ENCODE data around the gene GNAO1. TPM values are rescaled to one million over a fixed set of nuclear protein-coding genes. Genes with fewer than 3 reads are reported as not detected.

Gene GNAO1
- total RNA-seq, 1 experiment from 2014 or later, result not detected

DNA sequence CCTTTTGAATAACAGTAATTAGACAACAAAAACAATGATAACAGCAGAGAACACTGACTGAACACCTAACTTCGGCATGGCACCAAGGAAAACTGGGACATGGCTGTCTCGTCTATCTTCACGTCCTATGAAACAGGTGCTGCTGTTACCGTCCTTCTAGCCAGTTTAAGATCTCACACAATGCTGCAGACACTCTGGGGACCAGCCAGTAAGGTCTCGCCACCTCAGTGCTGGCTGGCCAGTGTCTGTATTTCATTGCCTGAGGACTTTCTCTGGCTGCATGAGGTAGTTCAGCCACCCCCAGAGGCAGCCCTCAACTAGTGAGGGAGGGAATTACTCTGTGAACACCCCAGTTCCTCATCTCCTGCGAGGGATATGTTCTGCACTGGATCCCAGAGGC lies 176.5 kb downstream of the GNAO1 start:
- DNase-seq (ENCODE audit: low spot score), result no peak
- intact Hi-C loops (cut with micrococcal nuclease; ENCODE audit: unreplicated experiment), result no loop called here
- Histone ChIP-seq H3K9me3 (ENCODE audit: low read depth, low read length, poor library complexity, severe bottlenecking) (no peaks in the 10 kb centered on the region), H3K27me3 (replicated peaks; ENCODE audit: insufficient read depth, low read depth, low read length, poor library complexity) (no peaks in the 10 kb centered on the region), H3K36me3 (ENCODE audit: insufficient read depth, low read length, poor library complexity, severe bottlenecking) (peaks cover 4% of the 10 kb centered on the region), H3K4me1 (ENCODE audit: insufficient read depth, low read length, poor library complexity, severe bottlenecking) (no peaks in the 10 kb centered on the region), H3K27ac (ENCODE audit: low read depth, low read length, poor library complexity, severe bottlenecking) (no peak overlapping the region), H3K4me3 (ENCODE audit: low read depth, low read length, poor library complexity, severe bottlenecking) (no peak overlapping the region)
- TF ChIP-seq, protein P1, sequence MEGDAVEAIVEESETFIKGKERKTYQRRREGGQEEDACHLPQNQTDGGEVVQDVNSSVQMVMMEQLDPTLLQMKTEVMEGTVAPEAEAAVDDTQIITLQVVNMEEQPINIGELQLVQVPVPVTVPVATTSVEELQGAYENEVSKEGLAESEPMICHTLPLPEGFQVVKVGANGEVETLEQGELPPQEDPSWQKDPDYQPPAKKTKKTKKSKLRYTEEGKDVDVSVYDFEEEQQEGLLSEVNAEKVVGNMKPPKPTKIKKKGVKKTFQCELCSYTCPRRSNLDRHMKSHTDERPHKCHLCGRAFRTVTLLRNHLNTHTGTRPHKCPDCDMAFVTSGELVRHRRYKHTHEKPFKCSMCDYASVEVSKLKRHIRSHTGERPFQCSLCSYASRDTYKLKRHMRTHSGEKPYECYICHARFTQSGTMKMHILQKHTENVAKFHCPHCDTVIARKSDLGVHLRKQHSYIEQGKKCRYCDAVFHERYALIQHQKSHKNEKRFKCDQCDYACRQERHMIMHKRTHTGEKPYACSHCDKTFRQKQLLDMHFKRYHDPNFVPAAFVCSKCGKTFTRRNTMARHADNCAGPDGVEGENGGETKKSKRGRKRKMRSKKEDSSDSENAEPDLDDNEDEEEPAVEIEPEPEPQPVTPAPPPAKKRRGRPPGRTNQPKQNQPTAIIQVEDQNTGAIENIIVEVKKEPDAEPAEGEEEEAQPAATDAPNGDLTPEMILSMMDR (conservative IDR thresholded peaks at IDR 0.05; ENCODE audit: low read depth, low read length), result no peak
- TF ChIP-seq EZH2 (IDR thresholded peaks at IDR 0.05; ENCODE audit: borderline replicate concordance, low read depth, low read length, poor library complexity, severe bottlenecking), result no peak
- BruUV-seq (replicated peaks), result no TSS peak
- POLR2A ChIA-PET (ENCODE audit: low non-redundant PET), result no interaction called here
- CTCF ChIA-PET, result no interaction called here

DNA sequence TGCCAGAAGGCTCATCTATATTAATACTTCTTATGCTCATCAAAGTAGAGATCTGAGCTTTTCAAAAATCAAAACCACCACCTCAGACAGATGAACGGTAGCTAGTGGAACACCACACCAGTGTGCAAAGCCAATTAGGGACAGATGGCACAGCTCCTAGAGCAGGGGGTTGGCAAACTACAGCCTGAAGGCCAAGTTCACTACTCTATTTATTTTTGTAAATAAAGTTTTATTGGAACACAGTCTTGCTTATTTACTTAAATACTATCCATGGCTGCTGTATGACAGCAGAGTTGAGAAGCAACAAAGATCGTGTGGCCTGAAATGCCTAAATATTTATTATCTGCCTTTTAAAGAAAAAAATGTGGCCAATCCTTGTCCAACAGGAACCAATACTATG lies 177.3 kb downstream of the GNAO1 start:
- POLR2A ChIA-PET (ENCODE audit: low non-redundant PET), result no interaction called here
- intact Hi-C loops (cut with micrococcal nuclease; ENCODE audit: unreplicated experiment), result no loop called here
- DNase-seq (ENCODE audit: low spot score), result no peak

DNA sequence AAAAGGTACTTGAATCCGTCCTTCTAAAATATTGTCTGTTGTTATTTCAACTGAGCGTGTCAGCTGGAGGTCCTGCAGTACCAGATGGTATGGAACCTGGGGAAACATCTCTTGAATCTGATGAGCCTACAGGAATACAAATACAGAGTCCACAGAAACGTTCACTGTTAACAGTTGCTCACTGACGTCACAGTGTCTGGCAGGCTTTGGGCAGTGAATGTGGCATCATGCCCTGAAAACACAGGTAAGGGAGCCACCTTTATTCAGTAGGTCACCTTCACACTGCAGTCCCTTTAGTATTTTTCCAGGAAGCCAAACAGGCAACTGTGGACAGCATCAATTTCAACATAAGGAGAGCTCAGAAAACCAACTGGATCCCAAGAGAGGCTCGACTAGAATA lies 177.9 kb downstream of the GNAO1 start:
- DNase-seq (ENCODE audit: low spot score), result no peak
- TF ChIP-seq EZH2 (IDR thresholded peaks at IDR 0.05; ENCODE audit: borderline replicate concordance, low read depth, low read length, poor library complexity, severe bottlenecking), result no peak
- TF ChIP-seq, protein P1 (conservative IDR thresholded peaks at IDR 0.05; ENCODE audit: low read depth, low read length), result no peak
- H3K9me3 ChIP-seq (ENCODE audit: low read depth, low read length, poor library complexity, severe bottlenecking), result no peaks in the 10 kb centered on the region
- BruUV-seq (replicated peaks), result no TSS peak
- H3K4me3 ChIP-seq (ENCODE audit: low read depth, low read length, poor library complexity, severe bottlenecking), result no peak overlapping the region
- no peaks in the 10 kb centered on the region for H3K27me3 ChIP-seq (replicated peaks; ENCODE audit: insufficient read depth, low read depth, low read length, poor library complexity)
- POLR2A ChIA-PET (ENCODE audit: low non-redundant PET), result no interaction called here
- intact Hi-C loops (cut with micrococcal nuclease; ENCODE audit: unreplicated experiment), result no loop called here
- H3K27ac ChIP-seq (ENCODE audit: low read depth, low read length, poor library complexity, severe bottlenecking), result no peak overlapping the region
- CTCF ChIA-PET, result no interaction called here
- peaks cover 4% of the 10 kb centered on the region for H3K36me3 ChIP-seq (ENCODE audit: insufficient read depth, low read length, poor library complexity, severe bottlenecking)
- H3K4me1 ChIP-seq (ENCODE audit: insufficient read depth, low read length, poor library complexity, severe bottlenecking), result no peaks in the 10 kb centered on the region

More for the DNA sequence above, 177.3 kb downstream of the GNAO1 start:
- peaks cover 4% of the 10 kb centered on the region for H3K36me3 ChIP-seq (ENCODE audit: insufficient read depth, low read length, poor library complexity, severe bottlenecking)
- CTCF ChIA-PET, result no interaction called here
- H3K9me3 ChIP-seq (ENCODE audit: low read depth, low read length, poor library complexity, severe bottlenecking), result no peaks in the 10 kb centered on the region
- H3K27me3 ChIP-seq (replicated peaks; ENCODE audit: insufficient read depth, low read depth, low read length, poor library complexity), result no peaks in the 10 kb centered on the region
- no TSS peak for BruUV-seq (replicated peaks)
- no peaks in the 10 kb centered on the region for H3K4me1 ChIP-seq (ENCODE audit: insufficient read depth, low read length, poor library complexity, severe bottlenecking)
- H3K4me3 ChIP-seq (ENCODE audit: low read depth, low read length, poor library complexity, severe bottlenecking), result no peak overlapping the region
- no peak overlapping the region for H3K27ac ChIP-seq (ENCODE audit: low read depth, low read length, poor library complexity, severe bottlenecking)
- TF ChIP-seq, protein P1 (conservative IDR thresholded peaks at IDR 0.05; ENCODE audit: low read depth, low read length), result no peak
- TF ChIP-seq EZH2 (IDR thresholded peaks at IDR 0.05; ENCODE audit: borderline replicate concordance, low read depth, low read length, poor library complexity, severe bottlenecking), result no peak
